K562 (cell line): ENCODE results near the gene FOSL1. TPM values are rescaled to one million over a fixed set of nuclear protein-coding genes. Genes with fewer than 3 reads are reported as not detected.

Experiments used
- DPF2 ChIP-seq: fragments of 450-650 bp; IDR thresholded peaks from 2 replicates; pipeline ENCODE4 v1.6.1; 2016
- ETS2 ChIP-seq: IDR thresholded peaks from 2 replicates; pipeline ENCODE4 v1.6.1; 2016; ENCODE audit warnings: borderline replicate concordance, missing genetic modification characterization, mild to moderate bottlenecking, moderate library complexity, missing compliant biosample characterization; ENCODE audit not compliant: poor library complexity, severe bottlenecking
- IRF2 ChIP-seq: sonication (generic); formaldehyde crosslinking; IDR thresholded peaks from 2 replicates; pipeline ENCODE4 v1.8.1; 2022; ENCODE audit warnings: mild to moderate bottlenecking, missing genetic modification reagents
- MLLT1 ChIP-seq, 2 experiments: fragments of 450-650 bp; IDR thresholded peaks; 2 replicates each; pipeline ENCODE4 v1.6.1; 2016
- NEUROD1 ChIP-seq: fragments of 150-350 bp; IDR thresholded peaks from 2 replicates; pipeline ENCODE4 v1.6.1; 2014; ENCODE audit warnings: borderline replicate concordance, low read length, low read depth; ENCODE audit not compliant: partially characterized antibody
- NFE2 ChIP-seq: IDR thresholded peaks from 2 replicates; pipeline ENCODE4 v1.6.1; 2014; ENCODE audit warnings: antibody characterized with exemption, low read depth
- NFIC ChIP-seq: fragments of 450-650 bp; IDR thresholded peaks from 2 replicates; pipeline ENCODE4 v1.6.1; 2017; ENCODE audit warnings: mild to moderate bottlenecking, inconsistent platforms
- PYGO2 ChIP-seq: fragments of 450-650 bp; IDR thresholded peaks from 2 replicates; pipeline ENCODE4 v1.6.1; 2016; ENCODE audit warnings: mild to moderate bottlenecking, missing genetic modification characterization, moderate library complexity, missing compliant biosample characterization
- TEAD1 ChIP-seq, 2 experiments: fragments of 450-650 bp in 1 of 2; sonication (generic) in 1 of 2; formaldehyde crosslinking; IDR thresholded peaks; 2 replicates each; pipeline versions ENCODE4 v1.4.0 to v1.8.0; 2020 to 2022; ENCODE audit warnings: mild to moderate bottlenecking in 2 of 2, missing genetic modification reagents in 1 of 2
- WHSC1 ChIP-seq: IDR thresholded peaks from one replicate; pipeline ENCODE4 v1.6.1; 2012; ENCODE audit warnings: low read length, control low read depth, inconsistent platforms
- ZFP30 ChIP-seq: fragments of 250-450 bp; sonication (Bioruptor Pico); IDR thresholded peaks from 2 replicates; pipeline ENCODE4 v1.8.0; 2022; ENCODE audit warnings: moderate library complexity, mild to moderate bottlenecking, inconsistent platforms, borderline replicate concordance
- ZFPM2 ChIP-seq: fragments of 250-450 bp; sonication (Bioruptor Pico); IDR thresholded peaks from 2 replicates; pipeline ENCODE4 v1.5.1; 2022; ENCODE audit warnings: mild to moderate bottlenecking
- ZNF146 ChIP-seq: IDR thresholded peaks from one replicate; pipeline ENCODE4 v1.6.1; 2018; ENCODE audit warnings: missing compliant biosample characterization; ENCODE audit not compliant: unreplicated experiment
- ZNF668 ChIP-seq: fragments of 250-450 bp; sonication (Bioruptor Pico); IDR thresholded peaks from 2 replicates; pipeline ENCODE4 v1.8.0; 2022; ENCODE audit warnings: mild to moderate bottlenecking, inconsistent platforms
- ZNF830 ChIP-seq: fragments of 250-450 bp; sonication (Bioruptor Pico); IDR thresholded peaks from 2 replicates; pipeline ENCODE4 v1.5.0; 2021; ENCODE audit warnings: mild to moderate bottlenecking
- polyA plus RNA-seq, 8 experiments: library from polyadenylated mRNA; depleted of rRNA in 4 of 8; stranded (reverse) in 5 of 8; unstranded in 3 of 8; fragments of >200 nt; fragmentation: Nextera tagmentation in 2 of 8; fragmentation: Illumina TruSeq in 1 of 8; extraction: Ambion mirVana in 2 of 8; extraction: Trizol in 1 of 8; gene quantifications; 2 replicates each; pipeline versions ENCODE4 v1.2.1 to v1.2.3, GENCODE V29; 2011 to 2014; ENCODE audit warnings: inconsistent platforms in 1 of 8, missing spikeins in 1 of 8
- total RNA-seq, 7 experiments: library from RNA; depleted of rRNA in 6 of 7; stranded (reverse); fragments of >200 nt in 6 of 7; fragmentation: Illumina TruSeq in 2 of 7; extraction: Trizol in 2 of 7; gene quantifications; 2 replicates each; pipeline versions ENCODE4 v1.2.1 to v1.2.3, GENCODE V29; 2011 to 2021; ENCODE audit warnings: low replicate concordance in 1 of 7
- TF ChIP-seq, protein P1 (sequence below): fragments of 450-650 bp; IDR thresholded peaks from 2 replicates; pipeline ENCODE4 v1.6.1; 2016; ENCODE audit warnings: mild to moderate bottlenecking, moderate library complexity

FOSL1 gene
- total and polyA plus RNA-seq, 9 of the 15 experiments (the other 6 are each of a cell fraction or from before 2014, with no cell fraction given) = 3.5 to 39.6 (median 10.0) TPM

- TF ChIP-seq ETS2 (no peak), ZFPM2 (CRISPR knock-in tag) (no peak), PYGO2 (tag) (no peak), ZNF146 (CRISPR knock-in tag) (no peak), DPF2 (0 out of 2 replicates have a peak, but pooled peaks have one; percentile 50), NEUROD1 (no peak), MLLT1 (IDR thresholded peaks at IDR 0.05) (peak; percentile 88 to 95), IRF2 (CRISPR knock-in tag) (no peak), ZNF830 (CRISPR knock-in tag) (no peak), ZFP30 (no peak), NFE2 (no peak), NFIC (no peak), TEAD1 (CRISPR knock-in tag; IDR thresholded peaks at IDR 0.05) (0 out of 4 replicates have a peak, but pooled peaks of 1 of the 2 experiments have one; percentile 15), WHSC1 (no peak), ZNF668 (CRISPR knock-in tag) (no peak)
- TF ChIP-seq, protein P1, sequence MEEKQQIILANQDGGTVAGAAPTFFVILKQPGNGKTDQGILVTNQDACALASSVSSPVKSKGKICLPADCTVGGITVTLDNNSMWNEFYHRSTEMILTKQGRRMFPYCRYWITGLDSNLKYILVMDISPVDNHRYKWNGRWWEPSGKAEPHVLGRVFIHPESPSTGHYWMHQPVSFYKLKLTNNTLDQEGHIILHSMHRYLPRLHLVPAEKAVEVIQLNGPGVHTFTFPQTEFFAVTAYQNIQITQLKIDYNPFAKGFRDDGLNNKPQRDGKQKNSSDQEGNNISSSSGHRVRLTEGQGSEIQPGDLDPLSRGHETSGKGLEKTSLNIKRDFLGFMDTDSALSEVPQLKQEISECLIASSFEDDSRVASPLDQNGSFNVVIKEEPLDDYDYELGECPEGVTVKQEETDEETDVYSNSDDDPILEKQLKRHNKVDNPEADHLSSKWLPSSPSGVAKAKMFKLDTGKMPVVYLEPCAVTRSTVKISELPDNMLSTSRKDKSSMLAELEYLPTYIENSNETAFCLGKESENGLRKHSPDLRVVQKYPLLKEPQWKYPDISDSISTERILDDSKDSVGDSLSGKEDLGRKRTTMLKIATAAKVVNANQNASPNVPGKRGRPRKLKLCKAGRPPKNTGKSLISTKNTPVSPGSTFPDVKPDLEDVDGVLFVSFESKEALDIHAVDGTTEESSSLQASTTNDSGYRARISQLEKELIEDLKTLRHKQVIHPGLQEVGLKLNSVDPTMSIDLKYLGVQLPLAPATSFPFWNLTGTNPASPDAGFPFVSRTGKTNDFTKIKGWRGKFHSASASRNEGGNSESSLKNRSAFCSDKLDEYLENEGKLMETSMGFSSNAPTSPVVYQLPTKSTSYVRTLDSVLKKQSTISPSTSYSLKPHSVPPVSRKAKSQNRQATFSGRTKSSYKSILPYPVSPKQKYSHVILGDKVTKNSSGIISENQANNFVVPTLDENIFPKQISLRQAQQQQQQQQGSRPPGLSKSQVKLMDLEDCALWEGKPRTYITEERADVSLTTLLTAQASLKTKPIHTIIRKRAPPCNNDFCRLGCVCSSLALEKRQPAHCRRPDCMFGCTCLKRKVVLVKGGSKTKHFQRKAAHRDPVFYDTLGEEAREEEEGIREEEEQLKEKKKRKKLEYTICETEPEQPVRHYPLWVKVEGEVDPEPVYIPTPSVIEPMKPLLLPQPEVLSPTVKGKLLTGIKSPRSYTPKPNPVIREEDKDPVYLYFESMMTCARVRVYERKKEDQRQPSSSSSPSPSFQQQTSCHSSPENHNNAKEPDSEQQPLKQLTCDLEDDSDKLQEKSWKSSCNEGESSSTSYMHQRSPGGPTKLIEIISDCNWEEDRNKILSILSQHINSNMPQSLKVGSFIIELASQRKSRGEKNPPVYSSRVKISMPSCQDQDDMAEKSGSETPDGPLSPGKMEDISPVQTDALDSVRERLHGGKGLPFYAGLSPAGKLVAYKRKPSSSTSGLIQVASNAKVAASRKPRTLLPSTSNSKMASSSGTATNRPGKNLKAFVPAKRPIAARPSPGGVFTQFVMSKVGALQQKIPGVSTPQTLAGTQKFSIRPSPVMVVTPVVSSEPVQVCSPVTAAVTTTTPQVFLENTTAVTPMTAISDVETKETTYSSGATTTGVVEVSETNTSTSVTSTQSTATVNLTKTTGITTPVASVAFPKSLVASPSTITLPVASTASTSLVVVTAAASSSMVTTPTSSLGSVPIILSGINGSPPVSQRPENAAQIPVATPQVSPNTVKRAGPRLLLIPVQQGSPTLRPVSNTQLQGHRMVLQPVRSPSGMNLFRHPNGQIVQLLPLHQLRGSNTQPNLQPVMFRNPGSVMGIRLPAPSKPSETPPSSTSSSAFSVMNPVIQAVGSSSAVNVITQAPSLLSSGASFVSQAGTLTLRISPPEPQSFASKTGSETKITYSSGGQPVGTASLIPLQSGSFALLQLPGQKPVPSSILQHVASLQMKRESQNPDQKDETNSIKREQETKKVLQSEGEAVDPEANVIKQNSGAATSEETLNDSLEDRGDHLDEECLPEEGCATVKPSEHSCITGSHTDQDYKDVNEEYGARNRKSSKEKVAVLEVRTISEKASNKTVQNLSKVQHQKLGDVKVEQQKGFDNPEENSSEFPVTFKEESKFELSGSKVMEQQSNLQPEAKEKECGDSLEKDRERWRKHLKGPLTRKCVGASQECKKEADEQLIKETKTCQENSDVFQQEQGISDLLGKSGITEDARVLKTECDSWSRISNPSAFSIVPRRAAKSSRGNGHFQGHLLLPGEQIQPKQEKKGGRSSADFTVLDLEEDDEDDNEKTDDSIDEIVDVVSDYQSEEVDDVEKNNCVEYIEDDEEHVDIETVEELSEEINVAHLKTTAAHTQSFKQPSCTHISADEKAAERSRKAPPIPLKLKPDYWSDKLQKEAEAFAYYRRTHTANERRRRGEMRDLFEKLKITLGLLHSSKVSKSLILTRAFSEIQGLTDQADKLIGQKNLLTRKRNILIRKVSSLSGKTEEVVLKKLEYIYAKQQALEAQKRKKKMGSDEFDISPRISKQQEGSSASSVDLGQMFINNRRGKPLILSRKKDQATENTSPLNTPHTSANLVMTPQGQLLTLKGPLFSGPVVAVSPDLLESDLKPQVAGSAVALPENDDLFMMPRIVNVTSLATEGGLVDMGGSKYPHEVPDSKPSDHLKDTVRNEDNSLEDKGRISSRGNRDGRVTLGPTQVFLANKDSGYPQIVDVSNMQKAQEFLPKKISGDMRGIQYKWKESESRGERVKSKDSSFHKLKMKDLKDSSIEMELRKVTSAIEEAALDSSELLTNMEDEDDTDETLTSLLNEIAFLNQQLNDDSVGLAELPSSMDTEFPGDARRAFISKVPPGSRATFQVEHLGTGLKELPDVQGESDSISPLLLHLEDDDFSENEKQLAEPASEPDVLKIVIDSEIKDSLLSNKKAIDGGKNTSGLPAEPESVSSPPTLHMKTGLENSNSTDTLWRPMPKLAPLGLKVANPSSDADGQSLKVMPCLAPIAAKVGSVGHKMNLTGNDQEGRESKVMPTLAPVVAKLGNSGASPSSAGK = peak; percentile 56; the same call in 1 of the 2 replicates
Measured at GRCh38 chr11:65859812-65860277, 40.3 kb downstream of the FOSL1 start (continued).
